Activated naive CD4-positive, alpha-beta T cell treated with anti-CD3 and anti-CD28 coated beads, Interleukin-2, amount 50 U/mL, for 24 hours (primary cell): ENCODE data around the gene POM121.
"Not testable (repeated sequence)": the region's sequence is repeated elsewhere in the genome, so short reads cannot be mapped to it uniquely, and the experiment has no call there.

ENCODE experiments used
- H3K27ac Mint-ChIP-seq: one replicate; pipeline ENCODE4 v1.8.0; 2021; ENCODE audit warnings: mild to moderate bottlenecking, mixed read lengths
- H3K27me3 Mint-ChIP-seq: one replicate; pipeline ENCODE4 v1.8.0; 2021; ENCODE audit warnings: mixed read lengths
- H3K36me3 Mint-ChIP-seq: one replicate; pipeline ENCODE4 v1.8.0; 2021; ENCODE audit warnings: mixed read lengths
- H3K4me1 Mint-ChIP-seq: one replicate; pipeline ENCODE4 v1.8.0; 2021; ENCODE audit warnings: mixed read lengths
- H3K4me3 Mint-ChIP-seq: one replicate; pipeline ENCODE4 v1.8.0; 2021; ENCODE audit warnings: mild to moderate bottlenecking, mixed read lengths
- H3K9me3 Mint-ChIP-seq: one replicate; pipeline ENCODE4 v1.8.0; 2021; ENCODE audit warnings: mixed read lengths

The POM121 gene

GRCh38 chr7:72968980-72969516 is 44.2 kb downstream of the POM121 start, which contains the start of gene TRIM74:
Gene TRIM74, minus strand, starts transcription at chr7:72969466. Its CDS starts 3,309 bp downstream, at chr7:72966157.
- not testable (repeated sequence) for H3K27me3 Mint-ChIP-seq, H3K9me3 Mint-ChIP-seq, H3K4me1 Mint-ChIP-seq, H3K4me3 Mint-ChIP-seq, H3K36me3 Mint-ChIP-seq, H3K27ac Mint-ChIP-seq

- not testable (repeated sequence) for H3K4me3 Mint-ChIP-seq, H3K4me1 Mint-ChIP-seq, H3K36me3 Mint-ChIP-seq, H3K9me3 Mint-ChIP-seq, H3K27ac Mint-ChIP-seq, H3K27me3 Mint-ChIP-seq
Observed at GRCh38 chr7:72969688-72970087, 44.8 kb downstream of the POM121 start.

DNA sequence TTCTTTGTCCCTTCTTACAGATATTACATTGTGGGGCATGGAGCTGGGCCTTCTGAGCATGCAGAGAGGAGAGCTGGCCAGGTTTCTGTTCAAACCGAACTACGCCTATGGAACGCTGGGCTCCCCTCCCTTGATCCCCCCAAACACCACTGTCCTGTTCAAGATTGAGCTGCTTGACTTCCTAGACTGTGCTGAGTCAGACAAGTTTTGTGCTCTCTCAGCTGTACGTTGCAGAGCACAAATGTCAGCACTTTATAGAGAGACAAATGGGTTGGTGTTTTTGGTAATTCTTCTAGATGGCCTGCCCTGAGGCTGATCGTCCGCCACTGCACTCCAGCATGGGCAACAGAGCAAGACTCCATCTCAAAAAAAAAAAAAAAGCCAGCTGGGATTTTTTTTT is 46.6 kb downstream of the POM121 start:
- H3K27ac Mint-ChIP-seq, H3K4me3 Mint-ChIP-seq, H3K4me1 Mint-ChIP-seq, H3K36me3 Mint-ChIP-seq, H3K27me3 Mint-ChIP-seq, H3K9me3 Mint-ChIP-seq: not testable (repeated sequence)

GRCh38 chr7:72974781-72975180 is 49.9 kb downstream of the POM121 start:
- H3K4me3 Mint-ChIP-seq, H3K27me3 Mint-ChIP-seq, H3K4me1 Mint-ChIP-seq, H3K9me3 Mint-ChIP-seq, H3K27ac Mint-ChIP-seq, H3K36me3 Mint-ChIP-seq: not testable (repeated sequence)

GRCh38 chr7:72975656-72976286 is 50.9 kb downstream of the POM121 start:
- H3K4me3 Mint-ChIP-seq, H3K27ac Mint-ChIP-seq, H3K27me3 Mint-ChIP-seq, H3K36me3 Mint-ChIP-seq, H3K9me3 Mint-ChIP-seq, H3K4me1 Mint-ChIP-seq: not testable (repeated sequence)

GRCh38 chr7:72976434-72976833 is 51.5 kb downstream of the POM121 start:
- not testable (repeated sequence) for H3K27ac Mint-ChIP-seq, H3K9me3 Mint-ChIP-seq

DNA sequence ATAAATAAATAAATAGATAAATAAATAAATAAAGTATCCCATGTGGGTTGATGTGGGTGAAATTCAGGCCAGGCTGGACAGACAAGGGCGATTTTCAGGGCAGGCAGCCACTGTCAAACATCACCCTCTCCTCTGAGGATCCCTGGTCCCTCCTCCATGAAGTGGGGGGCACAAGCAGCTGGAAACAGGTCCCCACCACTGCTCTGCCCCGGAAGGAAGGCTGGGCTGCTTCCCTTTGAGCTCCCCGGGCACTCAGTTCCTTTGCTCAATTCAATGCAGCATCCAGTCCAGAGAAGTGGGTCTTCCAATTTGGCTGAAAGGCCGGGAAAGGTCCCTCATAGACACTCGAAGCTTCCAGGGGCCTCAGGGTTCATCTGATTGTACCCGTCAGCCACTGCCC is 55.5 kb downstream of the POM121 start:
- H3K9me3 Mint-ChIP-seq, H3K27me3 Mint-ChIP-seq, H3K27ac Mint-ChIP-seq, H3K4me1 Mint-ChIP-seq, H3K36me3 Mint-ChIP-seq, H3K4me3 Mint-ChIP-seq: not testable (repeated sequence)

More at GRCh38 chr7:72976434-72976833, 51.5 kb downstream of the POM121 start:
- H3K4me3 Mint-ChIP-seq, H3K4me1 Mint-ChIP-seq, H3K36me3 Mint-ChIP-seq, H3K27me3 Mint-ChIP-seq: not testable (repeated sequence)

- H3K4me1 Mint-ChIP-seq, H3K9me3 Mint-ChIP-seq, H3K4me3 Mint-ChIP-seq, H3K36me3 Mint-ChIP-seq, H3K27ac Mint-ChIP-seq, H3K27me3 Mint-ChIP-seq: not testable (repeated sequence)
Observed at GRCh38 chr7:72982084-72982483, 57.2 kb downstream of the POM121 start.

DNA sequence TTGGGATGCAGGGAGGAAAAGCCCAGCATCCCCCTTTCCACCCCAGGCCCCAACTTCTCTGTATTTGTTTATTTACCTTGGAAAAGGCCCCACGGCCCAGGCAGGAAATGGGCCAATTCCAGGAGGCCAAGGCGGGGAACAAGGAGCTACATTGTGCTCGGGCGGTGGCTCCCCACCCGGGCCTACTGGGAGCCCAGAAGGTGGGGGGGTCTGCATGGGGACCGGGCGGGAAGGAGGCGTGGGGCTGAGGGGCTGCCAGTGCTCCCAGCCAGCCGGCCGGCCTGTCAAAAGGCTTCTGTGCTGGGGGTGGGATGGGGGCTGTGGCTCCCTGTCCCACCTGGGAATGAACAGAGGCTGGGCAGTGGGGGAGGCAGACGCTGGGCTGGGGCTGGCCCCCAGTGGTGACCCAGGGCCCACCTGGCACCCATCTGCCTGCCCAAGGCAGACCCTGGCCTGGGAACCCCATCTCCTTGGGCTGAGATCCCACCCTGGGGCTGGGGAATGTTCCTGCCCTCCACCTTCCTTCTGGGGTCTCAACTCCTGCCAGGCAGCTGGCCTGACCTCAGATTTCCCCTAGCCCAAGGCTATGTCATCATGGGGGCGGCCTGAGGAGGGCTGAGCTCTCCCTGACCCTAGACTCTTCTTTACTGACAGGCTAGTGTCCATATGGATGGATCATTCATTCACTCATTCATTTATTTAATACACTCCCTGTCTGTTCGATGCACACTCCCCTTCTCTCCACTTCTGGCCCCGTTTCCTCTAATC is 65.4 kb downstream of the POM121 start:
- not testable (repeated sequence) for H3K27me3 Mint-ChIP-seq, H3K27ac Mint-ChIP-seq, H3K4me3 Mint-ChIP-seq, H3K36me3 Mint-ChIP-seq, H3K4me1 Mint-ChIP-seq, H3K9me3 Mint-ChIP-seq

GRCh38 chr7:72995484-72995883 is 70.6 kb downstream of the POM121 start:
- not testable (repeated sequence) for H3K27ac Mint-ChIP-seq, H3K9me3 Mint-ChIP-seq, H3K27me3 Mint-ChIP-seq, H3K36me3 Mint-ChIP-seq, H3K4me1 Mint-ChIP-seq, H3K4me3 Mint-ChIP-seq

GRCh38 chr7:72997447-72997846 is 72.6 kb downstream of the POM121 start:
- H3K27ac Mint-ChIP-seq, H3K4me1 Mint-ChIP-seq, H3K27me3 Mint-ChIP-seq, H3K36me3 Mint-ChIP-seq, H3K4me3 Mint-ChIP-seq, H3K9me3 Mint-ChIP-seq: not testable (repeated sequence)

- H3K9me3 Mint-ChIP-seq, H3K4me3 Mint-ChIP-seq, H3K27ac Mint-ChIP-seq, H3K36me3 Mint-ChIP-seq, H3K27me3 Mint-ChIP-seq, H3K4me1 Mint-ChIP-seq: not testable (repeated sequence)
Observed at GRCh38 chr7:72997887-72998468, 73.1 kb downstream of the POM121 start.
